GM12801 (cell line): ENCODE measurements around the gene MYRIP.

ENCODE experiments used
- CTCF ChIP-seq: IDR thresholded peaks from one replicate; pipeline ENCODE4 v1.5.1; 2011; ENCODE audit warnings: control low read depth; ENCODE audit not compliant: insufficient read length; ENCODE audit errors: extremely low read depth

MYRIP gene

GRCh38 chr3:40020689-40021088 lies 211.3 kb downstream of the MYRIP start:
- TF ChIP-seq CTCF: no peak

GRCh38 chr3:40021338-40021737 lies 211.9 kb downstream of the MYRIP start:
- TF ChIP-seq CTCF: no peak

GRCh38 chr3:40022297-40022827 lies 213.0 kb downstream of the MYRIP start:
- no peak for TF ChIP-seq CTCF

- TF ChIP-seq CTCF: no peak
Measured at GRCh38 chr3:40024526-40024925, 215.1 kb downstream of the MYRIP start.

GRCh38 chr3:40035177-40035576 lies 225.8 kb downstream of the MYRIP start:
- no peak for TF ChIP-seq CTCF

- TF ChIP-seq CTCF: no peak
Measured at GRCh38 chr3:40037582-40037981, 228.2 kb downstream of the MYRIP start.

- no peak for TF ChIP-seq CTCF
Measured at GRCh38 chr3:40042752-40043443, 233.5 kb downstream of the MYRIP start.
